ENCODE measurements around the gene CENPP. TPM values are rescaled to one million over a fixed set of nuclear protein-coding genes. Genes with fewer than 3 reads are reported as not detected.

CENPP gene
- total RNA-seq, 4 donors from 2014 or later, result 1.5 to 11.6 (median 5.5) TPM

DNA sequence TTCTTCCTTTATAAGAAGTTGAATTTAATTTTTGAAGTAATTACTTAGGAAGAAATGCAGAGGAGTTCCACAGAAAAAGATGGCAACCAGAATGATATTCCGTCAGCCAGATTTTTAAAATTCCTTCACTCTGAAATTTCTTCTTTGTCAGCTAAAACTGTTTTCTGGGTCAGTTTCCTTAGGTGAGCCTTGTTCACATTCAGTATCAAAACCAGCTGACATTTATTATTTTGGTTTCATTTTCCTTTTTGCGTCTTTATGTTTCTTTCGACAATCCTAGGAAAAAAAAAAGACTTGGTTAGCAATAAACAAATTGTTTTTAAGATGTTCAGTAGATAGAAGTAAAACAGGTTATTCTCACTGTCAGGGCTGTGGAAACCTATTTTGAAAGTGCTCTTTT lies 28.1 kb upstream of the CENPP start:
- peaks cover 45 to 46% of the 10 kb centered on the region in 2 donors for H3K36me3 ChIP-seq
- no peak for TF ChIP-seq POLR2A (IDR thresholded peaks at IDR 0.05)
- TF ChIP-seq, protein P1, sequence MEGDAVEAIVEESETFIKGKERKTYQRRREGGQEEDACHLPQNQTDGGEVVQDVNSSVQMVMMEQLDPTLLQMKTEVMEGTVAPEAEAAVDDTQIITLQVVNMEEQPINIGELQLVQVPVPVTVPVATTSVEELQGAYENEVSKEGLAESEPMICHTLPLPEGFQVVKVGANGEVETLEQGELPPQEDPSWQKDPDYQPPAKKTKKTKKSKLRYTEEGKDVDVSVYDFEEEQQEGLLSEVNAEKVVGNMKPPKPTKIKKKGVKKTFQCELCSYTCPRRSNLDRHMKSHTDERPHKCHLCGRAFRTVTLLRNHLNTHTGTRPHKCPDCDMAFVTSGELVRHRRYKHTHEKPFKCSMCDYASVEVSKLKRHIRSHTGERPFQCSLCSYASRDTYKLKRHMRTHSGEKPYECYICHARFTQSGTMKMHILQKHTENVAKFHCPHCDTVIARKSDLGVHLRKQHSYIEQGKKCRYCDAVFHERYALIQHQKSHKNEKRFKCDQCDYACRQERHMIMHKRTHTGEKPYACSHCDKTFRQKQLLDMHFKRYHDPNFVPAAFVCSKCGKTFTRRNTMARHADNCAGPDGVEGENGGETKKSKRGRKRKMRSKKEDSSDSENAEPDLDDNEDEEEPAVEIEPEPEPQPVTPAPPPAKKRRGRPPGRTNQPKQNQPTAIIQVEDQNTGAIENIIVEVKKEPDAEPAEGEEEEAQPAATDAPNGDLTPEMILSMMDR (IDR thresholded peaks at IDR 0.05), result no peak
- DNase-seq, result no peak
- H3K9me3 ChIP-seq, result no peaks in the 10 kb centered on the region
- intact Hi-C loops (cut with DNase I), result no loop called here
- H3K4me1 ChIP-seq, result peaks cover 7 to 11% of the 10 kb centered on the region in 2 donors
- 94% methylated on average over 3 of the region's 3 CpGs for WGBS, 2 donors
- H3K27ac ChIP-seq, result no peak overlapping the region
- no peaks in the 10 kb centered on the region for H3K27me3 ChIP-seq
- H3K4me3 ChIP-seq (replicated peaks in 1 of 3), result no peak overlapping the region

DNA sequence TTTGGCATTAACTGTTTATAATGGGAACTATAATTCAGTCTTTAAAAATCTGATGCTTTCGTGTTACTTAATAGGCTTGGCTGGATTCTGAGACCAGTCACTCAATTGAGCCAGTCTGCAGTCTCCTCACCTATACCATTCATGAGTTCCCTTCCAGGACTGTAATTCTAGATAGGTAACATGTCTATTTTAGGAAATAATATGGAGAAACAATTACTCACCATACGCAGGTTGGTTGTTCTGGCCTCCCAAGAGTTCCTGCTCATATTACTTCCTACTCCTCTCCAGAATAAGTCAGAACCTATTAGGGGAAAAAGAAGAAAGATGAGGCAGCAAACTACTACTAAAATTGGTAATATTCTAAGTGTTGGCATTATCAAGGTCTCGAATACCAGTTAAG lies 27.7 kb upstream of the CENPP start:
- TF ChIP-seq POLR2A (IDR thresholded peaks at IDR 0.05), result no peak
- TF ChIP-seq, protein P1 (IDR thresholded peaks at IDR 0.05), result no peak
- H3K4me3 ChIP-seq (replicated peaks in 1 of 3), result no peak overlapping the region
- intact Hi-C loops (cut with DNase I), result no loop called here
- peaks cover 49 to 50% of the 10 kb centered on the region in 2 donors for H3K36me3 ChIP-seq
- H3K27me3 ChIP-seq, result no peaks in the 10 kb centered on the region
- H3K4me1 ChIP-seq, result peaks cover 5 to 7% of the 10 kb centered on the region in 2 donors
- no peaks in the 10 kb centered on the region for H3K9me3 ChIP-seq
- WGBS, 2 donors, result 93 to 96% methylated on average over 3 of the region's 3 CpGs
- DNase-seq, result no peak
- H3K27ac ChIP-seq, result no peak overlapping the region

DNA sequence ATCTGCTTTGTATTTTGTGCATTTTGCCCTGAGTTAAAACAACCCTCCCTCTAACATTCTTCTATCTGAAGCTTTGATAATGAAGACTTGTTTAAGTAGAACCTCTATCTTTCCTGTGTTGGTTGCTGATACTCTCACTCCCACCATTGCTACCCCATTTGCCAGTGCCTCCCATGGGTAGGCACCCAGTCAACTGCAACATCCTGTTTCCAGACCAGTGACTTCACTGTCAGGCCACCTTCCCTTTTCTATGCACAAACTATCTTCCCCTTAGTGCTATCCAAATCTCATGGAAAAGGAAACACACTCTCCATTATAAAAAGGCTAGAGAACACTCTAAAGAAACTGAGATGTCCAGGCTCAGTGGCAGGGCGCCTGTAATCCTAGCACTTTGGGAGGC lies 26.6 kb upstream of the CENPP start:
- Histone ChIP-seq H3K27ac (no peak overlapping the region), H3K36me3 (peaks cover 57 to 59% of the 10 kb centered on the region in 2 donors), H3K27me3 (no peaks in the 10 kb centered on the region), H3K4me3 (replicated peaks in 1 of 3) (no peak overlapping the region), H3K9me3 (no peaks in the 10 kb centered on the region), H3K4me1 (peaks cover 5 to 6% of the 10 kb centered on the region in 2 donors)
- WGBS, 2 donors, result 85 to 94% methylated on average over 1 of the region's 1 CpG
- intact Hi-C loops (cut with DNase I), result no loop called here
- no peak for DNase-seq
- TF ChIP-seq, protein P1 (IDR thresholded peaks at IDR 0.05), result no peak
- TF ChIP-seq POLR2A (IDR thresholded peaks at IDR 0.05), result no peak

DNA sequence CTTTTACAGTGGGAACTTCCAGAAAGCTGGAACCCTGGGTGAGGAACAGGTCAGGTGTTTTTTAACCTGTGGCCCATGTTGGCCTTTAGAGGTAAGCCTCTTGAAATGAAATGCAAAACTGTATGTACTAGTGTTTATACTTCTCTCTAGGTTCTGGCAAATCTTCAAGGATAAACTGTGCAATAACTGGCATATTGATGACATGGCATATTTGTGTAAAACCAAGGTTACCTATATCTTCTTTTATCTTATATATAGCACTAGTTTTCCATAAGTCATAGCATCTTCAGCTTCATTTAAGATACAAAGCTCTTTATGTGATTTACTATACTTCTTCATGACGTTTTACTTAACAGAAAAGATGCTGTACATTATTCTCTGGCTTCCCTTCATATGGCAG lies 24.8 kb upstream of the CENPP start:
- no peak overlapping the region for H3K27ac ChIP-seq
- H3K27me3 ChIP-seq, result no peaks in the 10 kb centered on the region
- peaks cover 72 to 78% of the 10 kb centered on the region in 2 donors for H3K36me3 ChIP-seq
- DNase-seq, result no peak
- H3K4me1 ChIP-seq, result no peaks in the 10 kb centered on the region
- WGBS, 2 donors, result 82 to 87% methylated on average over 1 of the region's 1 CpG
- H3K4me3 ChIP-seq (replicated peaks in 1 of 3), result no peak overlapping the region
- intact Hi-C loops (cut with DNase I), result no loop called here
- TF ChIP-seq, protein P1 (IDR thresholded peaks at IDR 0.05), result no peak
- no peak for TF ChIP-seq POLR2A (IDR thresholded peaks at IDR 0.05)
- H3K9me3 ChIP-seq, result no peaks in the 10 kb centered on the region

DNA sequence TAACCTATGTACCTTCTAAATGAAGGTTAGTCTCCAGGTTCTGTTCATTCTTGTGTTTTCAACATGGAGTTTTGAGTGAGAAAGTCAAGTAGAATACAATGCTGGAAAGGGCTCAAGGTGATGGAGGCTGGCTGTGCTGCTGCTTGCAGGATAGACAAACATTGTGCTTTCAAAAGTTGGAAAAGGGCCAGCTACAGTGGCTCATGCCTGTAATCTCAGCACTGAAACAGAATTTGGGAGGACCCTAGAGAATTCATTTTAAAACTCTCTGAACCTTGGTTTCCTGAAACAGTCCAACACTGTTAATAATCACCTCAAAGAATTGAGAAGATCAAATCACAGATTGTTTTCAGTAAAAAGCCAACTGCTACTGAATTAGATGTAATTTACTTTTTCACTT lies 16.9 kb upstream of the CENPP start:
- Histone ChIP-seq H3K4me3 (replicated peaks in 1 of 3) (no peak overlapping the region), H3K36me3 (peaks cover 57 to 64% of the 10 kb centered on the region in 2 donors), H3K27ac (no peak overlapping the region), H3K27me3 (no peaks in the 10 kb centered on the region), H3K9me3 (no peaks in the 10 kb centered on the region), H3K4me1 (no peaks in the 10 kb centered on the region)
- intact Hi-C loops (cut with DNase I), result no loop called here
- TF ChIP-seq, protein P1 (IDR thresholded peaks at IDR 0.05), result no peak
- TF ChIP-seq POLR2A (IDR thresholded peaks at IDR 0.05), result no peak
- no peak for DNase-seq

Measured in thyroid gland (tissue), 4 donors.